GM19240 (cell line): ENCODE data around the gene PARP6.

Source experiments
- DNase-seq: peaks from one replicate; pipeline ENCODE4 v3.0.0; 2011; ENCODE audit warnings: low spot score; ENCODE audit not compliant: insufficient read length

The PARP6 gene

GRCh38 chr15:72200395-72201237 lies 71.7 kb downstream of the PARP6 start:
- no peak for DNase-seq

GRCh38 chr15:72199721-72200212 lies 72.6 kb downstream of the PARP6 start:
- DNase-seq = peak; percentile 79

GRCh38 chr15:72199205-72199515 lies 73.2 kb downstream of the PARP6 start:
- DNase-seq = no peak

GRCh38 chr15:72198356-72199204 lies 73.8 kb downstream of the PARP6 start:
- no peak for DNase-seq

- peak; percentile 59 for DNase-seq
These were observed 74.6 kb downstream of the PARP6 start, which contains the start of gene GRAMD2A for GRCh38 chr15:72197460-72198355. GRAMD2A (minus strand) TSS chr15:72197787.

GRCh38 chr15:72197041-72197459 lies 75.3 kb downstream of the PARP6 start:
- DNase-seq = no peak

GRCh38 chr15:72196409-72197040 lies 75.8 kb downstream of the PARP6 start:
- DNase-seq = no peak

- no peak for DNase-seq
These were observed 77.2 kb downstream of the PARP6 start for GRCh38 chr15:72195101-72195511.

- no peak for DNase-seq
These were observed 78.4 kb downstream of the PARP6 start for GRCh38 chr15:72193836-72194396.

- no peak for DNase-seq
These were observed 79.9 kb downstream of the PARP6 start for GRCh38 chr15:72192416-72192815.
